GM12873 (cell line): ENCODE results near the gene BLVRA.

Experiments
- CTCF ChIP-seq: IDR thresholded peaks from 2 replicates; pipeline ENCODE4 v1.5.1; 2012; ENCODE audit warnings: low read depth, mild to moderate bottlenecking, moderate library complexity, low read length, control low read depth; ENCODE audit not compliant: insufficient read depth; ENCODE audit errors: missing control alignments

BLVRA gene

GRCh38 chr7:43847496-43847895 lies 89.0 kb downstream of the BLVRA start:
- TF ChIP-seq CTCF = no peak

GRCh38 chr7:43849047-43849446 lies 90.6 kb downstream of the BLVRA start:
- no peak for TF ChIP-seq CTCF

GRCh38 chr7:43850348-43851116 lies 92.1 kb downstream of the BLVRA start:
- no peak for TF ChIP-seq CTCF

GRCh38 chr7:43851805-43852204 lies 93.3 kb downstream of the BLVRA start:
- TF ChIP-seq CTCF = no peak

GRCh38 chr7:43855176-43855575 lies 96.7 kb downstream of the BLVRA start:
- no peak for TF ChIP-seq CTCF

GRCh38 chr7:43856316-43856715 lies 97.8 kb downstream of the BLVRA start:
- no peak for TF ChIP-seq CTCF
